Left colon (tissue), 2 donors: ENCODE measurements around the gene GSK3B. TPM values are rescaled to one million over a fixed set of nuclear protein-coding genes. Genes with fewer than 3 reads are reported as not detected.
A peak's percentile ranks its signal among the peaks of the same experiment; 100 is the strongest.

Experiments used
- ATAC-seq: fragments of 200-7000 bp; cut with Tn5 transposase; one replicate; pipeline ENCODE4 v1.9.1; 2020; ENCODE audit warnings: mild to moderate bottlenecking, moderate library complexity
- DNase-seq, 2 donors: peaks; one replicate each; pipeline ENCODE4 v3.0.0-alpha.2; 2020
- intact Hi-C, 2 donors: fragments of 100-400 bp; cut with DNase I in 1 of 2; cut with micrococcal nuclease in 1 of 2; formaldehyde crosslinking; loops; one replicate each; pipeline versions ENCODE4 v1.11.2 to v1.14.0; 2022; cut with DNase I, micrococcal nuclease
- total RNA-seq, 2 donors: library from RNA; stranded (reverse); fragmentation: NEBNext Ultra II Directional; extraction: Animal tissue kit (Norgen Biotek cat#: 25700); gene quantifications; one replicate each; pipeline ENCODE4 v1.2.1, GENCODE V29; 2021
- donor health status: DM: no; HTN: no; CAD: no.
- donor health status: DM: yes; HTN: yes; CAD: no.

The GSK3B gene
- total RNA-seq, 2 donors from 2014 or later: 39.3 to 47.5 TPM

- DNase-seq (no peak), ATAC-seq (no peak)
- intact Hi-C loops: no loop called here
These were observed 231.6 kb downstream of the GSK3B start for GRCh38 chr3:119862616-119863015.

DNA sequence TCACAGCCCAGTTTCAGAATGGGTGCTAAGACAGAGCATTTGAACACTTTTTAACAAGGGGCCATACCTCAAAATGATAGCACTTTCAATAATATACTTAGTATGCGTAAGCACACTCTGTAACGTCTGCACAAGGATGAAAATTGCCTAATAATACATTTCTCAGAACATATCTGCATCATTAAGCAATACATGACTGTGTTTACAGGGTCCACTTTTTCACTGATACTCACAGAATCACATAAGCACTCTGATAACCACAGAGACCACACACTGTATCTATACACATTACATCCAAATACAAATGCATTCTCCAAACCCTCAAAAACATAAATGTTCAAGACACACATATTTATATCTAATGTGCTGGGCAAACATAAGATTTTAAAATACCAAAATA lies 232.6 kb downstream of the GSK3B start:
- intact Hi-C loops: no loop called here
- ATAC-seq: no peak
- DNase-seq: no peak

DNA sequence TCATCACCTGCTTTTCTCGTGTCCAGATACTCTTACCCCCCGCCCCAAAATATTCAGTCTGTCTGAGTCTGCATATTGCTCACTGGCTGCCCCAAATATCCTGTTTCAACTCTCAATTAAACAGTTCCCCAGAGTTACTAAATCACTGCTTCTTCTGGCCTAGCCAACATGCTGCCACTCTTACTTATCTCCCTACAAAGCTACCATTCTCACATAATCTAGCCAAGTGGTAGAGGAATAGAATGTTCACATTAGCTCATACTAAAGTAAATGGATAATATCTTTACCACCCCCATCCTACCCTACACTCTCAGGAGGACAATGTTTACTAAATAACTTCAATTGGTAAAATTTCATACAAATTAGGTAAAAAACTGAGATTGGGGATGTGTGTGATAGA lies 234.5 kb downstream of the GSK3B start:
- DNase-seq: no peak
- intact Hi-C loops: no loop called here
- ATAC-seq: no peak

- ATAC-seq: peak; percentile 67
- intact Hi-C loops: no loop called here
These were observed 235.3 kb downstream of the GSK3B start for GRCh38 chr3:119858957-119859356.

GRCh38 chr3:119856695-119857094 lies 237.6 kb downstream of the GSK3B start:
- DNase-seq (no peak), ATAC-seq (no peak)
- intact Hi-C loops: no loop called here

More at GRCh38 chr3:119858957-119859356, 235.3 kb downstream of the GSK3B start:
- no peak for DNase-seq

DNA sequence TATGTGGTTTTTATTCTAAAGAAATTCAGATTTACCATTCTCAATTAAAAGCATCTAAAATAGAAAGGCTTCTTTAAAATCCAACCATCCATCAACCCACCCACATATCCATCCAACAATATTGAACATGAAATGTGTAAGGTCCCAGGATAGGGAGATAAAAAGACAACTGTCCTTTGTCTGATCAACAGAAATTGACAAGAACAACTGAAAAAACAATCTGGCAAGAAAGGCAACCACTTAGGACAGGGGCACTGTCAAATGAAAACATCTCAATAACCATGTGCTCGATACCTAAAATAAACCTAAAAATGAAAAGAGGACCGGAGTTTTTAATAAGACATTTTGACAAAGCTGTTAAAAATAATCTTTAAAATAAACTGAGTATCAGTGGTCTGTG lies 245.1 kb downstream of the GSK3B start:
- DNase-seq (no peak), ATAC-seq (no peak)
- intact Hi-C loops: no loop called here

- no peak for DNase-seq
- intact Hi-C loops: no loop called here
These were observed 252.3 kb downstream of the GSK3B start for GRCh38 chr3:119841808-119842471.

DNA sequence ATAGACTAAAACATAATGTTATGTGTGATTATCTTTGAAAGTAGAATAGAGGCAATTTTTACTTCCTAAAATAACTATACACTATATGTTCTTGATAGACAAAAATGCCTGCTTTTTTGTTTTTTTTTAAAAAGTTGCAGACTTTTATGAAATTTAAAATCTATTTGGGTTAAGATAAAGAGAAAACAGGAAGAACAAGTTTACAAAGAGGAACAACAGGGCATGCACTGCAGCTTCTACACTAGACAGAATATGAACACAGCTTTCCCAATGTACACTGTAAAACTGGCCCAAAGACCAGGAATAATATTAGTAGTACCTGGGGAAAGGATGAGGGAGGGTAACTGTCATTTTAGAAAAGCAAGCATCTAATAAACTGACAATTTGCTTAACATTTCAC lies 258.7 kb downstream of the GSK3B start:
- DNase-seq (no peak), ATAC-seq (no peak)
- intact Hi-C loops: no loop called here

More at GRCh38 chr3:119841808-119842471, 252.3 kb downstream of the GSK3B start:
- ATAC-seq: no peak

DNA sequence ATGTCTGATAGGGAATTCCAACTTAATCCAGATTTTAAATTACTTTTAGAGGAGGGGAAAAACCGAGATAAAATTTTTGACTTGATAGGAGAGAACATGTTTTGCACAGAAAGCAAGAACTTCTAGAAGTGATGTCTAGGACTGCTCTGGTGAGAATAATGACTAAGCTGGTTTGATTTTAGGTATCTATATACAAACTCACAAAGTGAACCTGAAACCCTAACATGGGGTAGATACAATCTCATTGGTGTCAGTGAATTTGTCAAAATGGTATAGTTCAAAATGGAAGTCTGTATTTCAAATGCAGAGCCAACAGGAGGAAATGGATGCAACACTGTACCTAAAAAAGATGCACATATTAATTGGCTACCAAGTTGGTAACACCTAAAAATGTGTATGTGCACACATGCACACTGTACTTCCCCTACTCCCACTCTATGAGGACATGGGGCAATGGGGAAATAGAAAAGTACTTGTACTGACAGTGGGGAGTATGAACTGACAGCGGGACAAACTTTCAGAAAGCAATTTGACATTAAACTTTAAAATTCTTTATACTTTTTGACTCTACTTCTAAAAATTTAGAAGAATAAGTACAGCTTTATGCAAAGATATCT lies 259.4 kb downstream of the GSK3B start:
- DNase-seq (no peak), ATAC-seq (no peak)
- intact Hi-C loops: no loop called here

- DNase-seq (no peak), ATAC-seq (no peak)
- intact Hi-C loops: no loop called here
These were observed 262.3 kb downstream of the GSK3B start for GRCh38 chr3:119831941-119832371.

DNA sequence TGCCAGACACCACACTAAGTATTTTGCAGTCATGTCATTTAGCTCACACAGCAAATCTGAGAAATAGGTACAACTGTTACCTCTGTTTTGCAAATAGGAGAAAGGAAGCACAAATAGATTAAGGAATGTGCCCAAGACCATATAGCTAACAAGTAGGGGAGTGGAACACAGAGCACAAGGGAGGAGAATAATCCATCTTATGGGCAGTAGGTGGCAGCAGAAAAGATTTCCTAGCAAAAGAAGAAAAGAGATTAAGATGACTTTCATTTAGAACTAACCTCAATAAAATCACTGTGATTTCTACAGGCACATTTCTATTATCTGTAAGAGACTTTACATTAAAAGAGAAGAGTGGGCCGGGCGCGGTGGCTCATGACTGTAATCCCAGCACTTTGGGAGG lies 263.2 kb downstream of the GSK3B start:
- no peak for DNase-seq
- ATAC-seq: peak; percentile 42
- intact Hi-C loops: no loop called here

DNA sequence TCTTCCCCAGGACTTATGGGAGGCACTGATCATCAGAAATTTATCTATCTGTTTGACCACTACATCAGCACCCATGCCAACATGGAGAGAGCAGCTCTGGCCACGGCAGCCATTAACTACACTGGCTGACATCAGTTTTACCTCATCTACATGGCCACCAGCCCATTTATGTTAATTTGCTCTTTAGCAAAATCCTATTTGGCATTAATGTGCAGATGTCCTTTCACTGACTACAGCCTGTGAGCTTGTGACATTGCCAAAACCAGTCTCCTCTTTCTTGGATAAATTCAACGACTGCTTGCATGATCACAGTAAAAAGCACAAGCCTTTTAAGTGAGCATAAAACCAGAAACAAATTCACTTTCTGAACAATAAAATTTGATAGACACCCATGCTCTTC lies 264.8 kb downstream of the GSK3B start:
- no peak for DNase-seq
- intact Hi-C loops: no loop called here
- no peak for ATAC-seq

- intact Hi-C loops: no loop called here
- no peak for DNase-seq
- ATAC-seq: no peak
These were observed 267.3 kb downstream of the GSK3B start for GRCh38 chr3:119826711-119827608.

DNA sequence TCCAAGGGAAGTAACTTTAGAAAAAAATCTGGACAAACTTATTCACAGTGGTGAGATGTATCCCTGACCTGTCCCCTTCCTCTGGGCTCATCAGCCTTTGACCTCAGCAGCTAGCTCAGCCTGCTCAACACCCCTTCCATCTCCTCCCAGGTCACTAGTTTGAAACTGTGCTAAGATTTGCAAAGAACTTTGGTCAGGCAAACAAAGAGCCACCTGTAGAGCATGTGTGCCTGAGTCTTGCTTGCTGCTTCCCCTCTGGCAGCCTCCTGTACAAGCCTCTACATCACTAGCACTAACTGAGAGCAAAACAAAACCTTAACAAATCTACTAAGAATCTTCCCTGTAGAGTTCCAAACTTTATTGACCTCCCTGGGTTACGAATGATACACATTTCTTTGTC lies 268.4 kb downstream of the GSK3B start:
- ATAC-seq: peak; percentile 75
- intact Hi-C loops: no loop called here
- no peak for DNase-seq

DNA sequence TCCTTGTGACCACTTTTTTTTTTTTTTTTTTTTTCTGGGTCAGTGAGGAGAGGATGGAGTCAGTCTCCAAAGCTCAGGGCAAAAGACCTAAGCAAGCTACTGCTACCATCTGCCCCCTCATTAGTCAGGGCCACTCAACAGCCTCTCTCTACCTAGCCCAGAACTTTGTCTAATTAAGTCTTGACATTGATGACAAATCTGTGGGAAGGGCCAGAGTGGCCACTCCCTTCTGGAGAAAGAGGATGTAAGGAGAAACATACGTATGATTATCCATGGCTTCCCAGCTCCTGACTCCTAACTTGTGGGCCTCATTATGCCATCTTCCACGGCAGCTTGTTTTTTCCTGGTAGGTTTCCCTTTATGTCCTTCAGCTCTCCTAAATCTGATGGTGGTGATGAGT lies 274.4 kb downstream of the GSK3B start:
- ATAC-seq: peak; percentile 35
- intact Hi-C loops: no loop called here
- DNase-seq: no peak

DNA sequence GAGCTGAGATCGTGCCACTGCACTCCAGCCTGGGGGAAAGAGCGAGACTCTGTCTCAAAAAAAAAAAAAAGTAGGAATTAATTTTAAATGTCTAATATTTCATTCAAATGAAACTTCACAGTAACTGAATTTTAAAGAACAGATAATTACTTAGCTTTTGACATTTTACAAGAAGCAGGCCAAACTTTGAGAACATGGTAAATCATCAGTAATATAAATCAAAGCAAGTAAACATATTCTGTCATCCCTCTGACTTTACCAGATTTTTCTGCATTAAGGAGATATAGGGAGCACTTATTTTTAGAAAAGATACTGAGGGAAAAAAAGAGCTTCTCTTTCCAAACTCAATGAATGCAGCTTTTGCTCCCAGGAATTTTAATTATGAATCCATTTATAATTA lies 275.3 kb downstream of the GSK3B start:
- ATAC-seq (no peak), DNase-seq (no peak)
- intact Hi-C loops: no loop called here

DNA sequence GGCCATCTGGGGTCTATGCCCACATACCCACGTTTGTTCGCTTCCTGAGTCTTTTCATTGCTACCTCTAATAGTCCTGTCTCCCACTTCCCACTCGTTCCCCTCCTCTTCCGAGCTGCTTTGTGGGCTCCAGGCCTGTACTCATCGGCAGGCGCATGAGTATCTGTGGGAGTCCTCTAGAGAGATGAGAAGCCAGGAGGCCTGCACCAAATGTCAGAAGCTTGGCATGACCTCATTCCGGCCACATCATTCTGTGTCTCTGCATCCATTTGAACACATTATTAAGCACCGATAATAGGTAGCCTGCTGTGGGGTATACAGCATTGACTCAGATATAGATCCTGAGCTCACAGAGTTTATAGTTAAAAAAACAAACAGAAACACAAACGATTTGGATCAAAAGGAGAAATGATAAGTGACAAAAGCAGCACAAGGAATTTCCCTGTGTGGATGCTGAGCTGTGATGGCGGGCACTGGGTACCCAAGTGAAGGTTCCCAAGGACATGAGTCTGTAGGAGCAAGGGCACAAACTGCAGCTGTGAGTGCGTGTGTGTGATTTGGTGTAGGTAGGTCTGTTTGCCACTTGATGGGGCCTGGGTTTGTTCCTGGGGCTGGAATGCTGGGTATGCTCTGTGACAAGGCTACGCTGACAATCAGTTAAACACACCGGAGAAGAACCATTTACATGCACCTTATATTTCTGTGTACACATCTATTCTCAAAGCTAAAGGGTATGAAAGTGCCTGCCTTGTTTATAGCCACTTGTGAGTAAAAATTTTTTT lies 276.5 kb downstream of the GSK3B start:
- intact Hi-C loops: no loop called here
- no peak for ATAC-seq
- no peak for DNase-seq

- no peak for ATAC-seq
- intact Hi-C loops: no loop called here
- no peak for DNase-seq
These were observed 277.2 kb downstream of the GSK3B start for GRCh38 chr3:119817071-119817470.

DNA sequence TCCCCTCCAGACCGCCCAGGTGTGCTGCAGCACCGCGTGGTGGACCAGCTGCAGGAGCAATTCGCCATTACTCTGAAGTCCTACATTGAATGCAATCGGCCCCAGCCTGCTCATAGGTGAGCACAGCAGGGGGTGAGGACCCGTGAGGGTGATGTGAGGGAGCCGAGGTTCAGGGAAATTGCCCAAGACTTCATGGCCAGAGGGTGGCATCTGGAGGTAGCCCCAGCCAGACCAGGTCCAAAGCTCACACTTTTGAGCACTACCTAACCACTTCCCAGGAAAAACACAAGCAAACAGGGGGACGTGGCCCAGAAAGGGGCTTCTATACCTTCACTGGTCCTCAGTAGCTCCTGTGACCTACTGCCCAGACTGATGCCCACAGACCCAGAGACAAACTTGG lies 278.5 kb downstream of the GSK3B start:
- intact Hi-C loops: no loop called here
- ATAC-seq: no peak
- DNase-seq: no peak
